Trophoblast cell (in vitro differentiated cells and primary cell): ENCODE data around the gene IGF1R.

Experiments used
- DNase-seq, 2 donors: peaks; one replicate each; pipeline ENCODE4 v3.0.0-alpha.2; 2016
- H2AFZ ChIP-seq: 2 replicates; pipeline ENCODE4 v1.6.1; 2013; ENCODE audit warnings: low read length, moderate library complexity, mild to moderate bottlenecking; ENCODE audit not compliant: insufficient read depth, poor library complexity
- H2AK5ac ChIP-seq: 2 replicates; pipeline ENCODE4 v1.6.1; 2013; ENCODE audit warnings: mild to moderate bottlenecking, low read length
- H2BK120ac ChIP-seq: 2 replicates; pipeline ENCODE4 v1.6.1; 2013; ENCODE audit warnings: low read length, mild to moderate bottlenecking, moderate library complexity; ENCODE audit not compliant: insufficient read depth, poor library complexity
- H2BK12ac ChIP-seq: 2 replicates; pipeline ENCODE4 v1.6.1; 2013; ENCODE audit warnings: mild to moderate bottlenecking, low read length, moderate library complexity
- H2BK5ac ChIP-seq: 2 replicates; pipeline ENCODE4 v1.6.1; 2013; ENCODE audit warnings: low read length, low read depth, moderate library complexity, mild to moderate bottlenecking; ENCODE audit not compliant: poor library complexity
- H3K14ac ChIP-seq: 2 replicates; pipeline ENCODE4 v1.6.1; 2013; ENCODE audit warnings: mild to moderate bottlenecking, low read length
- H3K18ac ChIP-seq: 2 replicates; pipeline ENCODE4 v1.6.1; 2013; ENCODE audit warnings: mild to moderate bottlenecking, low read length
- H3K23ac ChIP-seq: 2 replicates; pipeline ENCODE4 v1.6.1; 2013; ENCODE audit warnings: low read length
- H3K27ac ChIP-seq: 2 replicates; pipeline ENCODE4 v1.5.1; 2013; ENCODE audit warnings: low read depth, mild to moderate bottlenecking, inconsistent platforms, low read length, moderate library complexity
- H3K27me3 ChIP-seq: 2 replicates; pipeline ENCODE4 v1.6.1; 2013; ENCODE audit warnings: inconsistent platforms, mild to moderate bottlenecking, low read length, moderate library complexity; ENCODE audit not compliant: insufficient read depth
- H3K36me3 ChIP-seq, 2 experiments: 1 replicate in 1 of 2; 2 replicates in 1 of 2; pipeline ENCODE4 v1.6.1; 2013; ENCODE audit warnings: low read length in 2 of 2, mild to moderate bottlenecking in 2 of 2, moderate library complexity in 1 of 2; ENCODE audit not compliant: insufficient read depth in 2 of 2, control insufficient read depth in 1 of 2
- H3K4ac ChIP-seq: 2 replicates; pipeline ENCODE4 v1.6.1; 2013; ENCODE audit warnings: low read depth, mild to moderate bottlenecking, low read length, moderate library complexity
- H3K4me1 ChIP-seq, 2 experiments: 1 replicate in 1 of 2; 2 replicates in 1 of 2; pipeline ENCODE4 v1.6.1; 2013; ENCODE audit warnings: low read length in 2 of 2, mild to moderate bottlenecking in 2 of 2, moderate library complexity in 1 of 2; ENCODE audit not compliant: insufficient read depth in 2 of 2, control insufficient read depth in 1 of 2
- H3K4me2 ChIP-seq: 2 replicates; pipeline ENCODE4 v1.6.1; 2013; ENCODE audit warnings: inconsistent platforms, mild to moderate bottlenecking, low read length, moderate library complexity
- H3K4me3 ChIP-seq: 2 replicates; pipeline ENCODE4 v1.5.1; 2013; ENCODE audit warnings: mild to moderate bottlenecking, low read depth, low read length, inconsistent platforms
- H3K79me1 ChIP-seq: one replicate; pipeline ENCODE4 v1.6.1; 2013; ENCODE audit warnings: low read length
- H3K79me2 ChIP-seq: 2 replicates; pipeline ENCODE4 v1.6.1; 2013; ENCODE audit warnings: low read length, mild to moderate bottlenecking; ENCODE audit not compliant: control insufficient read depth, insufficient read depth, poor library complexity
- H3K9ac ChIP-seq: 2 replicates; pipeline ENCODE4 v1.6.1; 2013; ENCODE audit warnings: mild to moderate bottlenecking, low read length
- H3K9me3 ChIP-seq: 2 replicates; pipeline ENCODE4 v1.6.1; 2013; ENCODE audit warnings: low read depth, mild to moderate bottlenecking, control low read depth, inconsistent platforms, low read length; ENCODE audit not compliant: insufficient read depth
- H4K12ac ChIP-seq: 2 replicates; pipeline ENCODE4 v1.6.1; 2013; ENCODE audit warnings: low read depth, mild to moderate bottlenecking, low read length, moderate library complexity
- H4K8ac ChIP-seq: 2 replicates; pipeline ENCODE4 v1.6.1; 2013; ENCODE audit warnings: low read depth, mild to moderate bottlenecking, low read length, moderate library complexity
- H4K91ac ChIP-seq: one replicate; pipeline ENCODE4 v1.6.1; 2013; ENCODE audit warnings: low read depth, mild to moderate bottlenecking, low read length, moderate library complexity
- WGBS: extraction: QIAGEN DNeasy Blood & Tissue Kit; methylation state at CpG from one replicate; pipeline ENCODE4 v1.1.7; 2013; ENCODE audit warnings: missing lambda C conversion rate; ENCODE audit not compliant: insufficient read length, insufficient coverage; ENCODE audit errors: extremely low coverage; 5-methylcytosine and 5-hydroxymethylcytosine counted together

The IGF1R gene

DNA sequence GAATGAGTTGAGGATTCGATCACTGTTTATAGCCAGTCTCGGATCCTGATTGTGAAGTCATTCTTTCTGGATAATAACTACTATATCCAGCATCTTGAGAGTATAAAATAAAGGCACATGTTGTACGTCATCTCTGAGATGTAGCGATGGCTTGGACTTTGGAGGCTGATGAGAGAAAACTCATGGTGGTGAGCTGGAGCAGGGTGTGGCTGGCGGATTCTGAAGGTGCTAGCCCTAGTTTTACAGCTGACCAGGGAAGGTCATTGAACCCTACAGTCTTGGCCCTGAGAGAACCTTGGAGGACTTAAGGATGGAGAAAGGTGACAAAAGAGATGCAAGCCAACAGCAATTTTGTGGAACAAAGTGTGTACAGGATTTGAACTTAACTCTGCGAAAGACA lies 153.8 kb downstream of the IGF1R start:
- Histone ChIP-seq H2AK5ac (no peak overlapping the region), H3K23ac (no peak overlapping the region), H2BK12ac (no peak overlapping the region), H3K79me2 (peaks cover 13% of the 10 kb centered on the region), H3K36me3 (no peaks in the 10 kb centered on the region), H3K4ac (peak overlapping the region; percentile 73), H3K9me3 (peaks cover 2% of the 10 kb centered on the region), H2AFZ (no peak overlapping the region), H3K27me3 (no peaks in the 10 kb centered on the region), H3K79me1 (peaks cover 2% of the 10 kb centered on the region), H3K9ac (no peak overlapping the region), H2BK5ac (no peak overlapping the region), H2BK120ac (no peak overlapping the region), H4K8ac (no peak overlapping the region), H3K4me2 (no peak overlapping the region), H3K4me3 (no peak overlapping the region), H3K4me1 (peaks cover 9 to 19% of the 10 kb centered on the region in 2 experiments), H4K12ac (no peak overlapping the region), H4K91ac (no peak overlapping the region), H3K18ac (no peak overlapping the region), H3K27ac (no peak overlapping the region), H3K14ac (no peak overlapping the region)
- WGBS: no CpG with 5 or more reads among the region's 6 CpGs
- no peak for DNase-seq

DNA sequence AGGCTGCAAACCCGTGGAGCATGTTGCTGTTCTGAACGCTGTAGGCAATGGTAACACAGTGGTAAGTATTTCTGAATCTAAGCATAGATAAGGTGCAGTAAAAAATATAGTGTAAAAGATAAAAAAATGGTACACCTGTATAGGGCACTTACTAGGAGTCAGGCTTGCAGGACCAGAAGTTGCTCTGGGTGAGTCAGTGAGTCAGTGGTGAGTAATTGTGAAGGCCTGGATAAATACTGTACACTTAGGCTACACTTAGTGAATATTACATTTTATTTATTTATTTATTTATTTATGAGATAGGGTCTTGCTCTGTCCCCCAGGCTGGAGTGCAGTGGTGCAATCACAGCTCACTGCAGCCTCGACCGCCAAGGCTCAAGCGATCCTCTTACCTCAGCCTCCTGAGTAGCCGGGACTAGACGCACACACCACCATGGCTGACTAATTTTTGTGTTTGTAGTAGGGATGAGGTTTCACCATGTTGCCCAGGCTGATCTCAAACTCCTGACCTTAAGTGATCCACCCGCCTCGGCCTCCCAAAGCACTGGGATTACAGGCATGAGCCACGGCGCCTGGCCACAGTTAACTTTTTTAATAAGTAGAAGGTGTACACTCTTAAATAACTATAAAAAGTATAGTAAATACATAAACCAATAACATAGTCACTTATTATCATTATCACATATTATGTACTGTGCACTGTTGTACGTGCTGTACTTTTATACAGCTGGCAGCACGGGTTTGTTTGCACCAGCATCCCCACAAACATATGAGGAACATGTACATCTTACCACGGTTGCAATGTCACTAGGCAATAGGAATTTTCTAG lies 155.1 kb downstream of the IGF1R start:
- H4K12ac ChIP-seq: no peak overlapping the region
- no peak overlapping the region for H3K14ac ChIP-seq
- peaks cover 2% of the 10 kb centered on the region for H3K79me1 ChIP-seq
- no peak overlapping the region for H2BK120ac ChIP-seq
- no peak overlapping the region for H3K27ac ChIP-seq
- no peak overlapping the region for H2AK5ac ChIP-seq
- no peaks in the 10 kb centered on the region for H3K36me3 ChIP-seq
- no peaks in the 10 kb centered on the region for H3K27me3 ChIP-seq
- H3K9ac ChIP-seq: no peak overlapping the region
- H4K8ac ChIP-seq: no peak overlapping the region
- H3K4me1 ChIP-seq: peaks cover 9 to 15% of the 10 kb centered on the region in 2 experiments
- H2AFZ ChIP-seq: no peak overlapping the region
- H3K18ac ChIP-seq: no peak overlapping the region
- no CpG with 5 or more reads among the region's 14 CpGs for WGBS
- H3K4me2 ChIP-seq: no peak overlapping the region
- no peak overlapping the region for H3K4ac ChIP-seq
- H3K23ac ChIP-seq: no peak overlapping the region
- no peak overlapping the region for H2BK5ac ChIP-seq
- no peak overlapping the region for H4K91ac ChIP-seq
- H3K9me3 ChIP-seq: peaks cover under 1% of the 10 kb centered on the region
- peaks cover 12% of the 10 kb centered on the region for H3K79me2 ChIP-seq
- peak in 1 of 2 donors; percentile 37 for DNase-seq
- H3K4me3 ChIP-seq: no peak overlapping the region
- H2BK12ac ChIP-seq: no peak overlapping the region

DNA sequence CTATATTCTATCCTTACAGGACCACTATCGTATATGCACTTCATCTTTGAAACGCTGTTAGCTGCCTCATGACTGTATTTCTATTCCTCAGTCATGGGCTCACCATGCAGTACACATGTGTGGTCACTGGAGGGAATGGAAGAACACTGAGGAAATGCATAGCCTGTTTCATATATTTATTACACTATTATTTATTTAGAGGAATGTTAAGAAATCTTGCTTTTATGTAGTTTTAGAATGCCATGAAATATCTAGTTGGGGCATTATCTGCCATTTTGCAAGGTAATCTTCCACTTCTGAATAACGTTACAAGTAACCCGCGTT lies 155.7 kb downstream of the IGF1R start:
- H3K79me2 ChIP-seq: peaks cover 14% of the 10 kb centered on the region
- no CpG with 5 or more reads among the region's 5 CpGs for WGBS
- H3K4me2 ChIP-seq: no peak overlapping the region
- H4K91ac ChIP-seq: no peak overlapping the region
- H2BK120ac ChIP-seq: no peak overlapping the region
- H3K9me3 ChIP-seq: no peaks in the 10 kb centered on the region
- peaks cover 10 to 15% of the 10 kb centered on the region in 2 experiments for H3K4me1 ChIP-seq
- no peak overlapping the region for H2AK5ac ChIP-seq
- no peaks in the 10 kb centered on the region for H3K27me3 ChIP-seq
- H3K9ac ChIP-seq: no peak overlapping the region
- no peak overlapping the region for H4K12ac ChIP-seq
- H3K14ac ChIP-seq: no peak overlapping the region
- peaks cover 2% of the 10 kb centered on the region for H3K79me1 ChIP-seq
- H3K36me3 ChIP-seq: no peaks in the 10 kb centered on the region
- no peak overlapping the region for H4K8ac ChIP-seq
- no peak overlapping the region for H3K23ac ChIP-seq
- no peak overlapping the region for H2BK5ac ChIP-seq
- H3K27ac ChIP-seq: no peak overlapping the region
- H3K18ac ChIP-seq: no peak overlapping the region
- no peak overlapping the region for H2AFZ ChIP-seq
- H3K4ac ChIP-seq: no peak overlapping the region
- H2BK12ac ChIP-seq: no peak overlapping the region
- no peak for DNase-seq
- H3K4me3 ChIP-seq: no peak overlapping the region

DNA sequence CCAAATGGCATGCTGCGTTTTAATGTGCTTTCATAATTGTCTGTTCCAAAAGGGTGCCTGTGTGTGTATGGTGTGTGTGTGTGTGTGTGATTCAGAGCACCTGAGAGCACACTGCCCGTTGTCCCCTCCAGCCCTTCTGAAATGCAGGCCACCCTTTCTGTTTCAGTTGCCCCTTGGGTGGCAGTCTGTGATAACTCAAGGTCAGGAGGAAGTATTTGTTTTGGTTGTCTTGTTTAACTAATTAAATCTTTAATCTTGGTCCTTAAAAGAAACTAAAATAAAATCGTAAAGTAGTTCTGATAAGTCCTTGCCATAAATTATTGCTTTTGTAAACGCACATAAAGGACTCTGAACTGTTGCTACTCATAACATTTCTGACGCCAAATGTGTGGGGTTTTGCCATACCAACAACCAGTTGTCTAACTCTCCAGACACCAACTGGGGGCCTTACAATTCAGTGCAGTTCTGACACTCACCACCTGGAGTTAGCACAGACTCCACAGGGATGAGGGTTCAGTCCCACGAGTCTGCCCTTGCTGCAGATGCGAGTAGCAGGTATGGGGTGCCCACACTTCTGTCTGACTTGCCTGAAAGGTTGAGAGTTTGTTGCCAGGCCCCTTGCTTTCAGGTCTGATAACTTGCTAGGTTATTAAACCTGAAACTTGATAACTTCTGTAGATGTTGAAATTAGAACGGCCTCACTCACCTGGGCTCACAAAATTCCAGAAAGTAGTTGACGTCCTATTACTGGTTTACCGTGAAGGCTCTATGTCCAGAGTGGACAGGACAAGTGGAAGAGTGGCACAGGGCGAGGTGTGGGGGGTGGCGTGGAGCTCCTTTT lies 157.3 kb downstream of the IGF1R start:
- H3K9me3 ChIP-seq: peaks cover 1% of the 10 kb centered on the region
- WGBS: no CpG with 5 or more reads among the region's 12 CpGs

More for the DNA sequence above, 157.3 kb downstream of the IGF1R start:
- Histone ChIP-seq H2BK120ac (no peak overlapping the region), H2BK12ac (no peak overlapping the region), H4K8ac (no peak overlapping the region), H4K12ac (no peak overlapping the region), H2AK5ac (no peak overlapping the region), H4K91ac (no peak overlapping the region), H3K4me2 (no peak overlapping the region), H3K9ac (no peak overlapping the region), H3K79me1 (peaks cover 2% of the 10 kb centered on the region), H3K23ac (no peak overlapping the region), H2BK5ac (no peak overlapping the region), H3K27ac (no peak overlapping the region), H3K36me3 (no peaks in the 10 kb centered on the region), H3K18ac (no peak overlapping the region), H3K4me1 (peaks cover 14 to 17% of the 10 kb centered on the region in 2 experiments), H3K4ac (peak overlapping the region; percentile 42), H3K14ac (no peak overlapping the region), H3K27me3 (no peaks in the 10 kb centered on the region), H2AFZ (no peak overlapping the region), H3K79me2 (peaks cover 14% of the 10 kb centered on the region), H3K4me3 (no peak overlapping the region)
- DNase-seq: no peak
